ENCODE results near the gene SLC25A43. TPM values are rescaled to one million over a fixed set of nuclear protein-coding genes. Genes with fewer than 3 reads are reported as not detected.

The SLC25A43 gene
- total and polyA plus RNA-seq, 9 of the 15 experiments (the other 6 are each of a cell fraction or from before 2014, with no cell fraction given): 1.3 to 8.4 (median 4.0) TPM

DNA sequence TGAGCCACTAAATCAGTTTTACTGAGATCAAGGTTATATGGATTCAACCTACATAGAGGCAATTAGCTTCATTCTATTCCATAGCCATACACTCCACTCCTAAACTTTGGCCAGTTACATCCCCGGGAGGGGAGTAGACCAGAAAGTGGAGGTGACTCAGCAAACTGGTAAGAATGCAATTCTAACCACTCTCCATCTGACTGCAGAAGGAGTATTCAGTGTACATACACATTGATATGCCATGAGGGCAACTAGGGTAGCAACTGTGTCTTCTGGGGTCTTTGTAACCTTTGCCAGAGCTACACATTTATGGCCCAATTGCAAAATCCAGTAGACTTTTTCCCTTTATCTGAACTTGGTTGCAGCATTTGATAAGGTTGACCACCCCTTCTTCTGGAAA, 7.6 kb downstream of the SLC25A43 start:
- CTCF ChIA-PET (ENCODE audit: low intra/inter-chr PET ratio): no interaction called here
- 0% methylated on average over 1 of the region's 1 CpG for WGBS (ENCODE audit: insufficient coverage, low coverage, missing lambda C conversion rate)
- Histone ChIP-seq H3K9me3 (replicated peaks; ENCODE audit: control insufficient read depth, insufficient read depth, low read depth, low read length) (no peaks in the 10 kb centered on the region), H3K4me3 (no peak overlapping the region), H3K27ac (ENCODE audit: extremely low read depth, low read depth, low read length) (peak overlapping the region; percentile 45; the same call in 2 of the 3 replicates), H2AFZ (ENCODE audit: low read depth, low read length) (peak overlapping the region; percentile 44; the same call in 1 of the 2 replicates), H3K36me3 (ENCODE audit: control insufficient read depth, insufficient read depth, low read length) (no peaks in the 10 kb centered on the region; the same call in 2 of the 3 replicates), H3K27me3 (ENCODE audit: control insufficient read depth in 2 of 2, insufficient read depth in 2 of 2, low read length in 2 of 2) (no peaks in the 10 kb centered on the region), H3K79me2 (ENCODE audit: control insufficient read depth, insufficient read depth, low read length) (no peaks in the 10 kb centered on the region), H3K4me1 (replicated peaks in 1 of 2; ENCODE audit: control insufficient read depth in 2 of 2, insufficient read depth in 2 of 2, low read length in 2 of 2) (peaks cover 18 to 31% of the 10 kb centered on the region in 2 experiments; a peak in 4 of 5 replicates), H3K9me1 (ENCODE audit: control insufficient read depth, insufficient read depth, low read length) (no peaks in the 10 kb centered on the region), H3K4me2 (ENCODE audit: insufficient read depth, low read length) (peak overlapping the region; percentile 33; the same call in 1 of the 2 replicates), H4K20me1 (replicated peaks; ENCODE audit: control insufficient read depth, insufficient read depth, low read length) (no peaks in the 10 kb centered on the region), H3K9ac (ENCODE audit: insufficient read depth in 1 of 2, low read depth in 2 of 2, low read length in 2 of 2) (no peak overlapping the region)
- intact Hi-C loops (cut with micrococcal nuclease): no loop called here
- in situ Hi-C loops (cut with MboI): no loop called here
- DNase-seq (ENCODE audit: extremely low read depth in 1 of 4, low spot score in 3 of 4): peak; percentile 56 to 61 (median 58)
- BruUV-seq (replicated peaks): no TSS peak
- peak; percentile 76 for FAIRE-seq
- peak; percentile 88 for ATAC-seq
- POLR2A ChIA-PET: interaction anchor here (0.6 to 1.0 kb wide), 2 partner anchors 20 to 176 kb away, joined by 3 to 4 read pairs; no protein-coding TSS in a partner anchor
- TF ChIP-seq POU5F1 (IDR thresholded peaks at IDR 0.05; ENCODE audit: borderline replicate concordance, low read depth, low read length, partially characterized antibody) (no peak), WHSC1 (IDR thresholded peaks at IDR 0.05; ENCODE audit: low read length) (no peak), CTBP1 (IDR thresholded peaks at IDR 0.05; ENCODE audit: borderline replicate concordance) (no peak), MAFK (IDR thresholded peaks at IDR 0.05; ENCODE audit: low read length) (peak; percentile 86), KLF13 (tag; IDR thresholded peaks at IDR 0.05; ENCODE audit: borderline replicate concordance, low read depth) (no peak), GABPB1 (CRISPR knock-in tag; IDR thresholded peaks at IDR 0.05) (no peak), RCOR1 (IDR thresholded peaks at IDR 0.05; ENCODE audit: borderline replicate concordance in 1 of 2, low read depth in 2 of 2, low read length in 2 of 2) (0 out of 4 replicates have a peak, but pooled peaks of 1 of the 2 experiments have one; percentile 18), C11orf30 (IDR thresholded peaks at IDR 0.05; ENCODE audit: low read depth) (peak; percentile 90), ZNF316 (IDR thresholded peaks at IDR 0.05) (peak; percentile 88), HNRNPK (IDR thresholded peaks at IDR 0.05; ENCODE audit: low read depth, low read length, poor library complexity, severe bottlenecking) (no peak), TEAD4 (IDR thresholded peaks at IDR 0.05; ENCODE audit: low read length) (no peak), TEAD4 (CRISPR knock-in tag; IDR thresholded peaks at IDR 0.05; ENCODE audit: borderline replicate concordance) (no peak), RFX5 (IDR thresholded peaks at IDR 0.05; ENCODE audit: low read depth, low read length) (no peak), NFE2 (IDR thresholded peaks at IDR 0.05; ENCODE audit: low read depth) (peak; percentile 96), MAFF (IDR thresholded peaks at IDR 0.05; ENCODE audit: low read length) (peak; percentile 90), NFE2L1 (tag; IDR thresholded peaks at IDR 0.05; ENCODE audit: borderline replicate concordance, low read depth) (peak; percentile 75)
- TF ChIP-seq, protein P1, sequence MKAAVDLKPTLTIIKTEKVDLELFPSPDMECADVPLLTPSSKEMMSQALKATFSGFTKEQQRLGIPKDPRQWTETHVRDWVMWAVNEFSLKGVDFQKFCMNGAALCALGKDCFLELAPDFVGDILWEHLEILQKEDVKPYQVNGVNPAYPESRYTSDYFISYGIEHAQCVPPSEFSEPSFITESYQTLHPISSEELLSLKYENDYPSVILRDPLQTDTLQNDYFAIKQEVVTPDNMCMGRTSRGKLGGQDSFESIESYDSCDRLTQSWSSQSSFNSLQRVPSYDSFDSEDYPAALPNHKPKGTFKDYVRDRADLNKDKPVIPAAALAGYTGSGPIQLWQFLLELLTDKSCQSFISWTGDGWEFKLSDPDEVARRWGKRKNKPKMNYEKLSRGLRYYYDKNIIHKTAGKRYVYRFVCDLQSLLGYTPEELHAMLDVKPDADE (conservative IDR thresholded peaks at IDR 0.05; ENCODE audit: control insufficient read depth, low read depth, low read length): no peak
- TF ChIP-seq, protein P2, sequence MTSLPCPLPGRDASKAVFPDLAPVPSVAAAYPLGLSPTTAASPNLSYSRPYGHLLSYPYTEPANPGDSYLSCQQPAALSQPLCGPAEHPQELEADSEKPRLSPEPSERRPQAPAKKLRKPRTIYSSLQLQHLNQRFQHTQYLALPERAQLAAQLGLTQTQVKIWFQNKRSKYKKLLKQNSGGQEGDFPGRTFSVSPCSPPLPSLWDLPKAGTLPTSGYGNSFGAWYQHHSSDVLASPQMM (CRISPR knock-in tag; IDR thresholded peaks at IDR 0.05): no peak
